Naive thymus-derived CD4-positive, alpha-beta T cell (primary cell): Measurements from ENCODE around the gene MICAL3. TPM values are rescaled to one million over a fixed set of nuclear protein-coding genes. Genes with fewer than 3 reads are reported as not detected.
"Not testable (repeated sequence)": the region's sequence is repeated elsewhere in the genome, so short reads cannot be mapped to it uniquely, and the experiment has no call there.

Experiments used
- ATAC-seq: fragments of 150-1000 bp; cut with Tn5 transposase; 2 replicates; pipeline ENCODE4 v1.10.0; 2021; ENCODE audit warnings: mild to moderate bottlenecking, moderate library complexity
- CTCF ChIA-PET: fragments of 350-600 bp; sonication (Branson Sonifier 250); formaldehyde crosslinking; loops from one replicate; lab custom pipeline; 2021; ENCODE audit warnings: antibody characterized with exemption; lab: Charles Lee
- POLR2A ChIA-PET: fragments of 350-600 bp; sonication (Branson Sonifier 250); formaldehyde crosslinking; loops from one replicate; lab custom pipeline; 2021; ENCODE audit warnings: antibody characterized with exemption, inconsistent platforms; lab: Charles Lee
- DNase-seq, 9 donors: peaks; one replicate each; pipeline versions ENCODE4 v3.0.0 to v3.0.0-alpha.2; 2020 to 2022; ENCODE audit warnings: mixed read lengths in 1 of 9
- H3K27ac ChIP-seq: one replicate; pipeline ENCODE4 v1.7.0; 2013; ENCODE audit warnings: mild to moderate bottlenecking, low read depth, low read length, moderate library complexity
- H3K27me3 ChIP-seq, 2 donors: one replicate each; pipeline ENCODE4 v1.7.0; 2013; ENCODE audit warnings: low read length in 2 of 2, mild to moderate bottlenecking in 2 of 2, moderate library complexity in 2 of 2; ENCODE audit not compliant: control insufficient read depth in 2 of 2, insufficient read depth in 2 of 2
- H3K36me3 ChIP-seq, 3 experiments: 1 replicate in 2 of 3; 2 replicates in 1 of 3; pipeline ENCODE4 v1.7.0; 2013; ENCODE audit warnings: low read length in 3 of 3, mild to moderate bottlenecking in 3 of 3, moderate library complexity in 1 of 3; ENCODE audit not compliant: insufficient read depth in 3 of 3, control insufficient read depth in 2 of 3
- H3K4me1 ChIP-seq, 2 donors: one replicate each; pipeline ENCODE4 v1.7.0; 2013; ENCODE audit warnings: low read length in 2 of 2, mild to moderate bottlenecking in 2 of 2, moderate library complexity in 1 of 2; ENCODE audit not compliant: control insufficient read depth in 2 of 2, insufficient read depth in 2 of 2
- H3K4me3 ChIP-seq: 2 replicates; pipeline ENCODE4 v1.7.0; 2013; ENCODE audit warnings: mild to moderate bottlenecking, low read length
- H3K9me3 ChIP-seq, 3 experiments: 1 replicate in 2 of 3; 2 replicates in 1 of 3; pipeline ENCODE4 v1.7.0; 2013; ENCODE audit warnings: low read length in 3 of 3; ENCODE audit not compliant: control insufficient read depth in 2 of 3
- H3K27ac Mint-ChIP-seq, 9 donors: one replicate each; pipeline ENCODE4 v1.8.0; 2020 to 2022; ENCODE audit warnings: mixed read lengths in 9 of 9, mild to moderate bottlenecking in 8 of 9, moderate library complexity in 5 of 9, inconsistent platforms in 2 of 9
- H3K27me3 Mint-ChIP-seq, 5 donors: one replicate each; pipeline ENCODE4 v1.8.0; 2021 to 2022; ENCODE audit warnings: mixed read lengths in 5 of 5, mild to moderate bottlenecking in 1 of 5
- H3K36me3 Mint-ChIP-seq, 5 donors: one replicate each; pipeline ENCODE4 v1.8.0; 2020 to 2022; ENCODE audit warnings: mixed read lengths in 5 of 5, mild to moderate bottlenecking in 3 of 5, inconsistent platforms in 1 of 5
- H3K4me1 Mint-ChIP-seq, 7 donors: one replicate each; pipeline ENCODE4 v1.8.0; 2020 to 2022; ENCODE audit warnings: mixed read lengths in 7 of 7, mild to moderate bottlenecking in 3 of 7, inconsistent platforms in 1 of 7
- H3K4me3 Mint-ChIP-seq, 10 donors: one replicate each; pipeline ENCODE4 v1.8.0; 2020 to 2022; ENCODE audit warnings: mild to moderate bottlenecking in 10 of 10, mixed read lengths in 10 of 10, moderate library complexity in 6 of 10, inconsistent platforms in 2 of 10
- H3K9me3 Mint-ChIP-seq, 11 donors: one replicate each; pipeline ENCODE4 v1.8.0; 2020 to 2022; ENCODE audit warnings: mixed read lengths in 11 of 11, mild to moderate bottlenecking in 4 of 11, inconsistent platforms in 1 of 11, moderate library complexity in 1 of 11
- intact Hi-C, 2 donors: fragments of 100-400 bp; cut with micrococcal nuclease; formaldehyde crosslinking; loops; one replicate each; pipeline ENCODE4 v1.15.1; 2023
- polyA plus RNA-seq, 2 donors: library from polyadenylated mRNA; unstranded; fragments of 300-500 nt; fragmentation: Illumina TruSeq; gene quantifications; one replicate each; pipeline ENCODE4 v1.2.3, GENCODE V29; 2021
- total RNA-seq, 6 experiments: library from RNA in 5 of 6; stranded (reverse) in 5 of 6; gene quantifications; 1 replicate in 5 of 6; 2 replicates in 1 of 6; pipeline ENCODE4 v1.2.3 and lab custom pipeline; 2021 to 2026

MICAL3 gene
- total and polyA plus RNA-seq, 7 experiments from 2014 or later = 0.28 to 43.9 (median 11.4) TPM

- Histone ChIP-seq H3K4me1 (no peaks in the 10 kb centered on the region), H3K9me3 (no peaks in the 10 kb centered on the region), H3K27me3 (no peaks in the 10 kb centered on the region), H3K36me3 (no peaks in the 10 kb centered on the region), H3K27ac (no peak overlapping the region), H3K4me3 (no peak overlapping the region)
- ATAC-seq (no peak), DNase-seq (no peak)
- POLR2A ChIA-PET = no interaction called here
- intact Hi-C loops = no loop called here
- no peaks in the 10 kb centered on the region for H3K36me3 Mint-ChIP-seq
- CTCF ChIA-PET = no interaction called here
- no peak overlapping the region for H3K4me3 Mint-ChIP-seq
- no peaks in the 10 kb centered on the region for H3K9me3 Mint-ChIP-seq
- no peaks in the 10 kb centered on the region for H3K4me1 Mint-ChIP-seq
- H3K27me3 Mint-ChIP-seq = peaks cover 0 to 14% (median 0%) of the 10 kb centered on the region in 5 donors
- no peak overlapping the region for H3K27ac Mint-ChIP-seq
These were observed 10.9 kb downstream of the MICAL3 start for GRCh38 chr22:18013436-18013835.

- intact Hi-C loops = no loop called here
- DNase-seq = no peak
- H3K4me1 Mint-ChIP-seq = no peaks in the 10 kb centered on the region
- Histone ChIP-seq H3K4me1 (no peaks in the 10 kb centered on the region), H3K4me3 (no peak overlapping the region), H3K27ac (no peak overlapping the region), H3K27me3 (no peaks in the 10 kb centered on the region), H3K9me3 (no peaks in the 10 kb centered on the region), H3K36me3 (no peaks in the 10 kb centered on the region)
- CTCF ChIA-PET = no interaction called here
- H3K27me3 Mint-ChIP-seq = peaks cover 0 to 14% (median 0%) of the 10 kb centered on the region in 5 donors
- ATAC-seq = no peak
- H3K9me3 Mint-ChIP-seq = no peaks in the 10 kb centered on the region
- no peak overlapping the region for H3K27ac Mint-ChIP-seq
- H3K36me3 Mint-ChIP-seq = no peaks in the 10 kb centered on the region
- no peak overlapping the region for H3K4me3 Mint-ChIP-seq
- POLR2A ChIA-PET = interaction anchor here (0.8 kb wide), 1 partner anchor 10 kb away, joined by 3 read pairs; no protein-coding TSS in a partner anchor
These were observed 11.8 kb downstream of the MICAL3 start for GRCh38 chr22:18012531-18012930.

- Mint-ChIP-seq H3K36me3 (no peaks in the 10 kb centered on the region), H3K9me3 (no peaks in the 10 kb centered on the region), H3K4me3 (no peak overlapping the region), H3K4me1 (no peaks in the 10 kb centered on the region), H3K27me3 (peaks cover 0 to 20% (median 0%) of the 10 kb centered on the region in 5 donors), H3K27ac (no peak overlapping the region)
- Histone ChIP-seq H3K4me3 (no peak overlapping the region), H3K9me3 (no peaks in the 10 kb centered on the region), H3K36me3 (no peaks in the 10 kb centered on the region), H3K27ac (no peak overlapping the region), H3K27me3 (no peaks in the 10 kb centered on the region), H3K4me1 (no peaks in the 10 kb centered on the region)
- ATAC-seq (no peak), DNase-seq (no peak)
- intact Hi-C loops = no loop called here
- CTCF ChIA-PET = no interaction called here
- POLR2A ChIA-PET = no interaction called here
These were observed 14.1 kb downstream of the MICAL3 start for GRCh38 chr22:18010266-18010665.

GRCh38 chr22:18008136-18008535 lies 16.2 kb downstream of the MICAL3 start:
- H3K9me3 ChIP-seq = no peaks in the 10 kb centered on the region
- H3K27ac ChIP-seq = no peak overlapping the region
- intact Hi-C loops = no loop called here
- H3K9me3 Mint-ChIP-seq = peaks cover 0 to 2% (median 0%) of the 10 kb centered on the region in 11 donors
- H3K4me3 ChIP-seq = no peak overlapping the region
- no peaks in the 10 kb centered on the region for H3K36me3 Mint-ChIP-seq
- peaks cover 0 to 22% (median 4%) of the 10 kb centered on the region in 5 donors for H3K27me3 Mint-ChIP-seq
- H3K4me1 Mint-ChIP-seq = peaks cover 0 to 5% (median 3%) of the 10 kb centered on the region in 7 donors
- ATAC-seq = no peak
- H3K36me3 ChIP-seq = no peaks in the 10 kb centered on the region
- H3K4me3 Mint-ChIP-seq = no peak overlapping the region
- ChIA-PET CTCF (no interaction called here), POLR2A (no interaction called here)
- DNase-seq = no peak
- H3K27ac Mint-ChIP-seq = no peak overlapping the region
- H3K4me1 ChIP-seq = no peaks in the 10 kb centered on the region
- H3K27me3 ChIP-seq = no peaks in the 10 kb centered on the region

DNA sequence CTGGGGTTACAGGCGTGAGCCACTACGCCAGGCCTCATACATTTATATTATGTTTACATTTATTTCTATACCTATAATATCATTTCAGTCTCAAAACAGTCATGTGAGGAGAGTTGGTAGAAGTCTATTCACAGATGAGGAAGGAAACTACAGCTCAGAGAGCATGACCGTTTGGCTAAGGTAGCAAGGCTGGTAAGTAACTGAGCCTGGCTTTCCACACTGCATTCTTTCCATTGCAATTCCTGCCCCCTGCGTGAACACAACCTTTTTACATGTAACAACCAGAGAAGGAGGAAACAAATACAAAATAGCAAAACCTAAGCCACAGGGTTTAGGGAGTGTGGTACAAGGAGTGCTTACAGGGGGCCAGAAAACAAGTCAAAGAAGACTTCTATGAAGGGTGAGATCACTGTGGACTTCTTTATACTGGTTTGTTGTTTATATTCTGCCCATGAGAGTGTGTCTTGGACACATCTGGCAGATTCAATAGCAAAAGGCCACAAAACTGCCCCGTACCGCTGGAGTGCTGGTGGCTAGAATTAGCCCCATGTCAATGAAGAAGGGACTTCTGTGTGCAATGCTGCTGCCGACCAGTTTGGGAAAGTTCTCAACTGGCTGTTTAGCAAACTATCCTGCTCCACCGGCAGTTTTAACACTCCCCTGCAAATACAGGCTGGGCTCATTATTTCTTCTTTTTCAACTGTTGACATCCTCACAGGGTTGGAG lies 19.0 kb downstream of the MICAL3 start:
- H3K4me3 Mint-ChIP-seq = no peak overlapping the region
- H3K36me3 Mint-ChIP-seq = peaks cover 0 to 3% (median 0%) of the 10 kb centered on the region in 5 donors
- H3K27me3 ChIP-seq = no peaks in the 10 kb centered on the region
- POLR2A ChIA-PET = no interaction called here
- ATAC-seq = no peak
- DNase-seq = no peak
- H3K27me3 Mint-ChIP-seq = peaks cover 0 to 27% (median 4%) of the 10 kb centered on the region in 5 donors
- H3K9me3 ChIP-seq = no peaks in the 10 kb centered on the region
- peaks cover 9 to 17% (median 13%) of the 10 kb centered on the region in 7 donors for H3K4me1 Mint-ChIP-seq
- CTCF ChIA-PET = no interaction called here
- H3K9me3 Mint-ChIP-seq = peaks cover 0 to 2% (median 0%) of the 10 kb centered on the region in 11 donors
- H3K27ac ChIP-seq = no peak overlapping the region
- H3K4me3 ChIP-seq = no peak overlapping the region
- H3K27ac Mint-ChIP-seq = no peak overlapping the region
- no peaks in the 10 kb centered on the region for H3K36me3 ChIP-seq
- H3K4me1 ChIP-seq = peaks cover 4 to 5% of the 10 kb centered on the region in 2 donors
- intact Hi-C loops = no loop called here

DNA sequence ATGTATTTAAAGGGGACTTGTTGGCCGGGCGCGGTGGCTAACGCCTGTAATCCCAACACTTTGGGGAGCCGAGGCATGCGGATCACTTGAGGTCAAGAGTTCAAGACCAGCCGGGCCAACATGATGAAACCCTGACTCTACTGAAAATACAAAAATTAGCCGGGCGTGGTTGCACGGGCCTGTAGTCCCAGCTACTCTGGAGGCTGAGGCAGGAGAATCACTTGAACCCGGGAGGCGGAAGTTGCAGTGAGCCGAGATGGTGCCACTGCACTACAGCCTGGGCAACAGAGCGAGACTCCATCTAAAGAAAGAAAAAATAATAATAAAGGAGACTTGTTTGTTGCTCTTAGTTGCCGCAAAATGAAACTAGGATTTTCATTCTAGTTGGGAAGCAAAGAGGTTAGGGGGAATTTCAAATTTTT lies 22.5 kb downstream of the MICAL3 start:
- H3K9me3 Mint-ChIP-seq, ATAC-seq, DNase-seq, H3K27me3 ChIP-seq, H3K9me3 ChIP-seq, CTCF ChIA-PET, POLR2A ChIA-PET, H3K36me3 Mint-ChIP-seq, H3K36me3 ChIP-seq, H3K27ac ChIP-seq: not testable (repeated sequence)
- intact Hi-C loops = loop anchor here (1.0 to 5.0 kb wide), 5 partner anchors 21 to 365 kb away; partner anchors contain the start of genes PEX26 (in 2 of the 2), BCL2L13 (in 1 of the 2) and MICAL3 (in 1 of the 2)
- peak overlapping the region; percentile 85 for H3K4me3 ChIP-seq
- peaks cover 0 to 28% (median 4%) of the 10 kb centered on the region in 5 donors for H3K27me3 Mint-ChIP-seq
- peaks cover 10 to 17% of the 10 kb centered on the region in 2 donors for H3K4me1 ChIP-seq
- H3K4me3 Mint-ChIP-seq = peak overlapping the region; percentile 79 to 96 (median 92)
- H3K27ac Mint-ChIP-seq = peak overlapping the region in 7 of 9 donors; percentile 62 to 97 (median 83)
- H3K4me1 Mint-ChIP-seq = peaks cover 28 to 44% (median 41%) of the 10 kb centered on the region in 7 donors
